CD4-positive, alpha-beta T cell treated with Interleukin-6 for 4 hours (primary cell): Measurements from ENCODE around the gene PIGO.

Experiments
- DNase-seq: peaks from one replicate; pipeline ENCODE4 v3.0.0-alpha.2; 2020; ENCODE audit warnings: mixed read lengths

The PIGO gene

GRCh38 chr9:35070823-35071813, 25.3 kb downstream of the PIGO start:
- no peak for DNase-seq

DNA sequence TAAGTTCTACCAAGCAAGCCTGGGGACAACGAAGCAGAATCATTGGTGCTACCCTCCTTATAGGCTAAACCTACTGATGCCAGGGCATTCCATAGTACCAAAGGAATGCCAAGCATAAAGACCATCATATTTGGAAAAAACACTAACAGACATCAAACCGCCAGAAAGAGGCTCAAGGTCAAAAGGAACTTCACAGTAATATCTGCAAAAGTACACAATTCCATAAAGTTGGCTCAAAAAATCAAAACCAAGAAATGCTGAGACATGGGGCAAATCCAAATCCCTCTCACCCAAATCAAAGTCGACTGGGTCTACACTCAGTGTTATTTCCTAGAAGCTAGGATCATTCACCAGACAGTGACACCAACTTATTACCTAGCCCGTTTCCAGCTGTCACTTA, 27.4 kb downstream of the PIGO start:
- no peak for DNase-seq

GRCh38 chr9:35067056-35067455, 29.3 kb downstream of the PIGO start:
- DNase-seq, result no peak

DNA sequence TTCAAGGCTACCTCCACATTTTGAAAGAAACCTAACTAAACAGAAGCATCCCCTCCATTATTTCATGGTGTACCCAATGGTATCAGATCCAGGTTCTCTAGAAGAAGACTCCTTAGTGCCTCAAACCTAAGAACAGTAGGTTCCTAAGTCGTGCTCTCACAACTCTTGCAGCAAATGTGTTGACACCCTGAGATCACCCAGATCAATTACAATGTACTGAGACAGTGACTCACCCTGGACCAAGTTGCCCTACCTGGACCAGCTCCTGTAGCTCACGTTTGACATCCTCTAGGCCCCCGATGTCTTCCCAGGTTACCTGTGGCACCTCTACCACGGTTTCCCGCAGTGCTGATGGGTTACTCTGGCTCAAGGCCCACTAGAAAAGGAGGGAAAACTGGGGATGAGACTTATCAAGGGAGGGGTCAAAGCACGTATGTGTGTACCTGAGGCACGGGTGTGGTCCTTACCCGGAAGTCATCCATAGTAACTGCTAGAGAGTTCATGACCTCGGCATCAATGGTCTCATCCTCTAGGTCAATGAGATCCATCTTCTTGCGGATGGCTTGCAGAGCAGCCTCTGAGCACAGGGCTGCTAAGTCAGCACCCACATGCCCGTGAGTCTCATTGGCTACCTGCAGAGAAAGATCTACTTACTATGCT, 35.7 kb downstream of the PIGO start:
- no peak for DNase-seq

- no peak for DNase-seq
Observed at GRCh38 chr9:35059438-35059837, 37.0 kb downstream of the PIGO start.

DNA sequence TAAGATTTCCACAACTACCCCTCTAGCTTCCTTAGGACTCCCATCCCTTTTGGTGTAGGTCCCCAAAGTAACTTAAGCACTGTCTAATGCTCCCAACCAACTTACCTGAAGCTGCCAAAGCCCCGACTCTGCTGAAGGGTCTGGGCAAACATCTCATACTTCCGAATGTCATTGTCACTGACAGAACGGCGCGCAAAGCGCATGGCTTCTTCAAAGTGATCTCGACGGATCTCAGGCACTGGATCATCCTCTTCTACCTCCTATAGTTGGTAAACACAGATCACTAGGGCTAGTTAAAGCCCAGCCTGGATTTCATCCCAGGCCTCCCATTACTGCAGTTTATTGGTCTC, 39.1 kb downstream of the PIGO start:
- DNase-seq, result no peak

- no peak for DNase-seq
Observed at GRCh38 chr9:35056571-35057270, 39.7 kb downstream of the PIGO start.

DNA sequence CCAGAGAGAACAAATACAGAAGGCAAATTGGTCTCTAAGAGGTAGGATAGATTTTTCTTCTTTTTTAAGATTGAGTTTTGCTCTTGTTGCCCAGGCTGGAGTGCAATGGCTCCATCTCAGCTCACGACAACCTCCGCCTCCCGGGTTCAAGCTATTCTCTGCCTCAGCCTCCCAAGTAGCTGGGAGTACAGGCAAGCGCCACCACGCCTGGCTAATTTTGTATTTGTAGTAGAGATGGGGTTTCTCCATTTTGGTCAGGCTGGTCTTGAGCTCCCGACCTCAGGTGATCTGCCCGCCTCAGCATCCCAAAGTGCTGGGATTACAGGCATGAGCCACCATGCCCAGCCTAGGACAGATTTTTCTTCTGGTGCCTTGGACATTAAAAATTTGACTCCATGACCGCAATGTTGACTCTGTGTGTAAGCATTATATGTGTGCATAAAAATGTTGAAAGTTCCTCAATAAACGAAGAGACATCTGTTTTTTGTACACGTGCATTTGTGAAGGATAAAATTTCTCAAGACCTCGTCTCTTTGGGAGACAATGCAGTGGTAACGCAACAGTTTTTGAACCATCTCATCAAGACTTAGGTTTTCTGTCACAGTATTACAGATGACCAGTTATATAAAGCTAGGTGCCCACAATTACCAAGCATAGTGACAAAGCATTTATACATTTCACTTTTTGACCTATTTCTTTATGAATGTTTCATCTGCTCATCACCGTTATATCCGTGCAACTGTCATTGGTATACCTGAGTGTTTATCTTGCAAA, 41.3 kb downstream of the PIGO start:
- no peak for DNase-seq

GRCh38 chr9:35054185-35054835, 42.1 kb downstream of the PIGO start:
- no peak for DNase-seq

DNA sequence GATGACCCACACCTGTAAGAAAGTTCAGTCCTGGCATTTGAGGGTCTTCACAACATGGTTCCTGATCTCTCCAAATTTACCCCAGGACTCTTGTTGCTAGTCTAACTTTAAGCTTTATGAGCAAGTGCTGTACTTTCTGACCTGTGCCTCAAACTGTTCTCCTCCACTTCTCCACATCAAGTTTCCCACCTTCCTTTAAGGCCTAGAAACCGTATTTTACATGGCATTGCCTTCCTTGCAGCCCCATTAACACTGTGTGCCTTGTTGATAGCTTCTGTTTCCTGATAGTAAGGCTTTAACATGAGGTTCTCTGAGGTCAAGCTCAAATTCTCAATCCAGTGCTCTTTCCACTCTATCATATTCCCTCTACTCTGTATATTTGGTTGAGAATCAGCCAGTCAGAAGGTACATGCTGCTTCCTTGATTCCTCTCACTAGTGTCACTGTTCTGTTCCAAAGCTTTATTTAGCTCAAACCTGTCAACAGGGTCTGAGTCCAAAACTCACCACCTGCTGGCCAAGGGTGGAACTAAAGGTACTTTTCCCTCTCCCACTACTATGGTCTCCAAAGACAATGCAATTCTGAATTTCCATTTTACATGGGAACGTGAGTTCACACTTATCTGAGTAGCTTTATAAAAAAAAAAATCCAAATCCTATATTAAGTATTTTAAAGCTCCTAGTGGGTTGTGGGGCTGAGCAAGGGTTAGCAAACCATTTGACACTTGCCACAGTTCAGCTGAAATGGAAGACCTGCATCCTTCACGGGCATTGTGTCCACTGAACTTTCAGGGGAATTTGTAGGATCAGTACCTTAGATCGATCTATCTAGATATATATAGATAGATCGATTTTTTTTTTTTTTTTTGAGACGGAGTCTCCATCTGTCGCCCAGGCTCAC, 45.1 kb downstream of the PIGO start:
- DNase-seq, result peak; percentile 56

GRCh38 chr9:35048511-35048910, 47.9 kb downstream of the PIGO start:
- no peak for DNase-seq

GRCh38 chr9:35044071-35044470, 52.3 kb downstream of the PIGO start:
- no peak for DNase-seq

GRCh38 chr9:35042891-35043545, 53.4 kb downstream of the PIGO start:
- DNase-seq, result no peak

GRCh38 chr9:35042081-35042604, 54.2 kb downstream of the PIGO start:
- DNase-seq, result no peak
